MM.1S (cell line): ENCODE results near the gene ADGRE2.

ENCODE experiments used
- DNase-seq: peaks from one replicate; pipeline ENCODE4 v3.0.0-alpha.2; 2015
- H2AFZ ChIP-seq: fragments of 300-600 bp; sonication (generic); 2 replicates; pipeline ENCODE4 v1.6.0; 2016; ENCODE audit warnings: antibody characterized with exemption, low read length
- H3F3A ChIP-seq: fragments of 300-600 bp; sonication (generic); 2 replicates; pipeline ENCODE4 v1.6.1; 2016; ENCODE audit warnings: mild to moderate bottlenecking, antibody characterized with exemption, low read length, moderate library complexity, mixed read lengths; ENCODE audit not compliant: insufficient read depth
- H3K27ac ChIP-seq: fragments of 300-600 bp; sonication (generic); 2 replicates; pipeline ENCODE4 v1.5.1; 2016; ENCODE audit warnings: mild to moderate bottlenecking, low read length
- H3K27me3 ChIP-seq: fragments of 300-600 bp; sonication (generic); replicated peaks from 2 replicates; pipeline ENCODE4 v1.6.0; 2016; ENCODE audit warnings: low read length; ENCODE audit not compliant: insufficient read depth
- H3K36me3 ChIP-seq: fragments of 300-600 bp; sonication (generic); replicated peaks from 2 replicates; pipeline ENCODE4 v1.6.1; 2016; ENCODE audit warnings: mild to moderate bottlenecking, low read length, mixed read lengths; ENCODE audit not compliant: insufficient read depth
- H3K4me1 ChIP-seq: fragments of 300-600 bp; sonication (generic); 2 replicates; pipeline ENCODE4 v1.6.1; 2016; ENCODE audit warnings: low read length, mixed read lengths
- H3K4me2 ChIP-seq: fragments of 300-600 bp; sonication (generic); 2 replicates; pipeline ENCODE4 v1.6.0; 2016; ENCODE audit warnings: low read depth, low read length
- H3K4me3 ChIP-seq: fragments of 300-600 bp; sonication (generic); 2 replicates; pipeline ENCODE4 v1.5.1; 2016; ENCODE audit warnings: low read length, mixed read lengths
- H3K79me2 ChIP-seq: fragments of 300-600 bp; sonication (generic); 2 replicates; pipeline ENCODE4 v1.6.1; 2016; ENCODE audit warnings: mixed run types, low read length, mixed read lengths
- H3K9ac ChIP-seq: fragments of 300-600 bp; sonication (generic); 2 replicates; pipeline ENCODE4 v1.6.1; 2016; ENCODE audit warnings: low read length, mixed read lengths
- H3K9me2 ChIP-seq: fragments of 300-600 bp; sonication (generic); replicated peaks from 2 replicates; pipeline ENCODE4 v1.6.1; 2016; ENCODE audit warnings: mild to moderate bottlenecking, low read length, mixed read lengths; ENCODE audit not compliant: insufficient read depth
- H3K9me3 ChIP-seq: fragments of 300-600 bp; sonication (generic); replicated peaks from 2 replicates; pipeline ENCODE4 v1.6.1; 2016; ENCODE audit warnings: mild to moderate bottlenecking, low read length, mixed read lengths; ENCODE audit not compliant: insufficient read depth
- H4K20me1 ChIP-seq: fragments of 300-600 bp; sonication (generic); 2 replicates; pipeline ENCODE4 v1.6.1; 2016; ENCODE audit warnings: mild to moderate bottlenecking, low read length, moderate library complexity, mixed read lengths; ENCODE audit not compliant: insufficient read depth
- CTCF ChIP-seq: fragments of 300-600 bp; sonication (generic); IDR thresholded peaks from 2 replicates; pipeline ENCODE4 v1.5.1; 2016; ENCODE audit warnings: antibody characterized with exemption, low read length, mixed read lengths
- EZH2 ChIP-seq: fragments of 300-600 bp; sonication (generic); optimal IDR thresholded peaks from 2 replicates; pipeline ENCODE3; 2017; ENCODE audit warnings: low read depth, mild to moderate bottlenecking, antibody characterized with exemption, low read length, mixed read lengths
- EZH2phosphoT487 ChIP-seq: fragments of 300-600 bp; sonication (generic); IDR thresholded peaks from 2 replicates; pipeline ENCODE4 v1.6.1; 2018; ENCODE audit warnings: antibody characterized with exemption, low read length

ADGRE2 gene

GRCh38 chr19:14683439-14683838 lies 94.9 kb downstream of the ADGRE2 start:
- Histone ChIP-seq H2AFZ (no peak overlapping the region), H4K20me1 (no peaks in the 10 kb centered on the region), H3K9me2 (no peaks in the 10 kb centered on the region), H3K27ac (no peak overlapping the region), H3K79me2 (no peaks in the 10 kb centered on the region), H3K27me3 (peaks cover 56% of the 10 kb centered on the region), H3K36me3 (no peaks in the 10 kb centered on the region), H3K4me1 (no peaks in the 10 kb centered on the region), H3K9me3 (no peaks in the 10 kb centered on the region), H3K9ac (no peak overlapping the region), H3K4me3 (no peak overlapping the region), H3K4me2 (no peak overlapping the region), H3F3A (no peaks in the 10 kb centered on the region)
- TF ChIP-seq CTCF, result no peak
- no peak for TF ChIP-seq EZH2
- TF ChIP-seq EZH2phosphoT487, result no peak
- DNase-seq, result no peak
